HG02938 (cell line): ENCODE measurements around the gene ECE2.
A peak's percentile ranks its signal among the peaks of the same experiment; 100 is the strongest.

Experiments
- ATAC-seq: cut with Tn5 transposase; IDR thresholded peaks from one replicate; pipeline ENCODE4 v1.9.1; 2021; ENCODE audit warnings: mild to moderate bottlenecking, moderate library complexity; ENCODE audit not compliant: unreplicated experiment

ECE2 gene

DNA sequence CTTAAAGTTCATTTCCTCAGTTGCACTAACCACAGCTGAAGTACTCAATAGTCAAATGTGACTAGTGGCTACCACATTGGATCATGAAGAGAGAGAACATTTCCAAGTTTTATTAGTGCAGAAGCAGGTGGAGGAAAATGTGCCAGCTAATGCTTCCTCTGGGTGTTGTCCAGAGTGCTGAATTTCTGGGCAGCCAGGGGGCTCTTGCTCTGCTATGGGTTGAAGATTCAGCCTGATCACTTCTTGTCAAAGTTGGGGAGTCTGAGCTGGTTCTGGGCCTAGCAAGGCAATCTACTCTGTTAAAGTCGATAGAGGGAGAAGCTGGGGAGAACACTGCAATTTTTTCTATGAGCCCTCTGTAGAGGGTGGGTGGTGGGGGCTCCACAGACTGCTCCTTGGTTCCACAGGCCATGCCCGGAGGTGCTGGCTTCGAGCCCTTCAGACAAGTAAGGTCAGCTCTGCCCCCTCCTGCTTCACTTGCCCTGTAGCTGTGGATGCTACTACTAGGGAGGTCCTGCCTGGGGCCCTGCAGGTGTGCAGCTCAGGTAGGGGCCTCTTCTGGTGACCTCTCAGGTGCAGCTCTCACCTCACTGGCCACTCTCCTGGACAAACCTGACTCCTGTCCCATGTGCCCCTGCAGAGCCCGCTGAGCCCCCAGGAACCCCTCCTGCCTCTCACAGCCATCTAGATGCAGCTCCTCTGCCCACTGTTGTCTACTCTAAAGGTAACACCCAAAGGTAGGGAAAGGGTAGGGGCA, 35.3 kb upstream of the ECE2 start:
- no peak for ATAC-seq

DNA sequence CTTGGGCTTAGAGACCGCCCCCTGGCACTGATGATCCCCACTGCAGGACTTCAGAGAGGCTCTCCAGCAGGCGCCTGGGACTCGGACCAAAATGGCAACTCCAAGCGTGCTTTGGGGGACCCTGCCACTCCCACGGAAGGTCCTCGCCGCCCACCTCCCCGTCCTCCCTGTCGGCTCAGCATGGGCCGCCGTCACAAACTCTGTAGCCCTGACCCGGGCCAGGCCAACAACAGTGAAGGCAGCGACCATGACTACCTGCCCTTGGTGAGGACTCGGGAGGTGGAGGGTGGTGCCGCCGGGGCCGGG, 34.7 kb upstream of the ECE2 start:
- ATAC-seq = no peak

DNA sequence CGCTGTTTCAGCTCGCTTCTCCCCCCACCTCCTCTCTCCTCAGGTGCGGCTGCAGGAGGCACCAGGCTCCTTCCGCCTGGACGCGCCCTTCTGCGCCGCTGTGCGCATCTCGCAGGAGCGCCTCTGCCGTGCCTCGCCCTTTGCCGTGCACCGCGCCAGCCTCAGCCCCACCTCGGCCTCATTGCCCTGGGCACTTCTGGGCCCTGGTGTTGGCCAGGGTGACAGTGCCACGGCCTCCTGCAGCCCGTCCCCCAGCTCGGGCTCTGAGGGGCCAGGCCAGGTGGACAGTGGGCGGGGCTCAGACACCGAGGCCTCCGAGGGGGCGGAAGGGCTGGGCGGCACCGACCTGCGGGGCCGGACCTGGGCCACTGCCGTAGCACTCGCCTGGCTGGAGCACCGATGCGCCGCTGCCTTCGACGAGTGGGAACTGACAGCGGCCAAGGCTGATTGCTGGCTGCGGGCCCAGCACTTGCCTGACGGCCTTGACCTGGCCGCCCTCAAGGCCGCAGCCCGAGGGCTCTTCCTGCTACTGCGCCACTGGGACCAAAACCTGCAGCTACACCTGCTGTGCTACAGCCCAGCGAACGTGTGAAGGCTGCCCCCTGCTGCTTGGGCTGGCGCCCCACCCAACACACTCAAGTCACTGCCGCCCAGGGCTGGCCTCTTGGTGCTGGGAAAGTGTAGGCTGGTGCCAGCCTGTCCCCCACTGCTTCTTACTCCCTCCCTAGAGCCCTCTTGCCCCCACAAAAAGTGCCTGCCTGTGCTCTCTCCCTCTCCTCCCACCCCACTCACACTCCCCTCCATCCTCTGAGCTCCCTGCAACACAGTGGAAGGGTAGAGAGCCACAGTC, 34.1 kb upstream of the ECE2 start:
- ATAC-seq = no peak

DNA sequence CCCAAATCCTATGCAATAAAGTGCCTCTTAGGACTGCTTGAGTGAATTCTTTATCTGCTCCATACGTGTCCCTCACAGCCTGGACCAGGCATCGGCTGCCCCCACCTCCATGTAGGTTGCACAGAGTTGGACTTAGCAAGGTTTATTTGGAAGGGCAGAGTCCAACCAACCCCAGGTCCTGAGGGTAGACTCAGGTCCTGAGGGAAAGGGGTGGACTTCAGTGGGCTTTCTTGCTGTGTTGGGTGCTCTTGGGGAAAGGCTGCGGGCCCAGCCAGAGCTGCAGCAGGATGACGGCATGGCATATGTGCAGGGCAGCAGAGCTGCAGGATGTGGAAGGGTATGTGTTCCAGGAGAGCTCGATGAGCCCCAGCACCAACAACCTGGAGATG, 33.5 kb upstream of the ECE2 start:
- no peak for ATAC-seq

DNA sequence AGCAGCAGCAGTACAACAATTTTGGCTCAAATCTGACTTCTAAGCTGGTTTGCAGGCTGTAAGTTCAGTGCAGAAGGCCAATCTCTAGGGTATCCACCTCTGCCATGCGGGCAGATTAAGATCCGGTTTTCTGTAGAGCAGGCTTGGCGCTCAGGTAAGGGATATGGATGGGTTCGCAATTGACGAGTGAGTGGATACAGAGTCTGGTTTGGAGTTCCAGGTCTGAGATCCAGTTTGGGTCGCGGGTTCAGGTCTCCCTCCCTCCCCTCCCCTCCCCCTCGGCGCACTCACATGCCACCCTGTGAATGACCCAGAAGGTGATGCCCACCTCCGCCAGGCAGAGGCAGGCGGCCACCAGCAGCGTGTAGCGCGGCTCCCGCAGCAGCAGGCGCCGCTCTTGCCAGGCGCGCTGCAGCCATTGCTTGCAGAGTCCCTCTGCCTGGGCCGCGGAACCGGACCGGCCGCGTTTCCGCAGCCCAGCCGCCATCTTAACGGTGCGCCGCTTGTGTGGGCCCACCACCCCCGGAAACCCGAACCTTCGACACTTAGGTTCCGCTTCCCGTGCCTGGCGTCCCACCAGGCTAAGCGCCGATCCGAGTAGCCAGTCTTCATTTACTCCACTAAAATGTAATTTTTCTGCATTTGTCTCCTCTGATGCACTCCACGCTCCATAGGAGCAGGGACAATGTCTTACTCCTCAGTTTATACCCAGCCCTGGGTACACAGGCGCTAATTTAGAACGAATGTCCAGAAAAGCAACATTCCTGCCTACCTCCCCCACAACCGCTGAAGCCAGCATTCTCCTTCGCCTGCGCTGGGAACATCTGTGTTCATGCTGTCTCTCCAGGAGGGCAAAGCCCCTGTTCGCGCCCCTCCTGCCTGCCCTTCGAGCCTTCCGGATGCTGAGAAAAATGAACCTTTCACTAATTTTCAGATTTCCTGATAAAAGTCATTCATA, 27.1 kb upstream of the ECE2 start, which contains the start of gene ALG3:
ALG3 (minus strand) TSS at position 509 of the 958 bp plus-strand sequence; CDS start at position 487, 22 bp downstream.
- ATAC-seq = peak; percentile 36

DNA sequence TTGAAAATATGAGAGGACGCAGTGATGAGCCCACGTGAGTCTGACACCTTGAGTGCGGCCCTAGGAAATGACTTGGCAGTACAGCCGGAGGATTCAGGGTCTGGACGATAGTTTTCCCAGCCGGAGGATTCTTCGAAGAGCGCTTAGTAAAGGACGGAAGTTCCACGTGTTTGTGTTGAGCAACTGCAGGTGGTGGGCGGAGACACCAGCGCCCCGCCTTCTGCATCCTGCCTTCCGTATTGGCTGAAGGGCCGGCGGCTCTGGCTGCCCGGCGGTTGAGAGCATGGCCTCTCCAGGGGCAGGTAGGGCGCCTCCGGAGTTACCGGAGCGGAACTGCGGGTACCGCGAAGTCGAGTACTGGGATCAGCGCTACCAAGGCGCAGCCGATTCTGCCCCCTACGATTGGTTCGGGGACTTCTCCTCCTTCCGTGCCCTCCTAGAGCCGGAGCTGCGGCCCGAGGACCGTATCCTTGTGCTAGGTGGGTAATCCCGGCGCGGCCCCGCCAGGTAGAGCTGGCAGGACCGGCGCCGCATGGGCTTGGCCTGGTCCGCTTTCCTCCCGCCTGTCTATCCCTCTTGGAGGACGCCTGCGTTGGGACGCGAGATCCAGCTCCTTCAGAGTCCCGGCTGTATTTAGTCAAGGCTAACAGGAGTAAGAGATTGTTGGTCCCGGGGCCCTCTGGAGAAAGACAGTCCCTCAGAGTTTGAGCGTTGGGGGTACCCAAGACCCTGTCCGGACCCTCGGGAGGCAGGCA, 26.2 kb upstream of the ECE2 start, which contains the start of gene EEF1AKMT4:
EEF1AKMT4 (plus strand) TSS at position 261 of the 755 bp plus-strand sequence; CDS start at position 284, 23 bp downstream.
- ATAC-seq = peak; percentile 81

DNA sequence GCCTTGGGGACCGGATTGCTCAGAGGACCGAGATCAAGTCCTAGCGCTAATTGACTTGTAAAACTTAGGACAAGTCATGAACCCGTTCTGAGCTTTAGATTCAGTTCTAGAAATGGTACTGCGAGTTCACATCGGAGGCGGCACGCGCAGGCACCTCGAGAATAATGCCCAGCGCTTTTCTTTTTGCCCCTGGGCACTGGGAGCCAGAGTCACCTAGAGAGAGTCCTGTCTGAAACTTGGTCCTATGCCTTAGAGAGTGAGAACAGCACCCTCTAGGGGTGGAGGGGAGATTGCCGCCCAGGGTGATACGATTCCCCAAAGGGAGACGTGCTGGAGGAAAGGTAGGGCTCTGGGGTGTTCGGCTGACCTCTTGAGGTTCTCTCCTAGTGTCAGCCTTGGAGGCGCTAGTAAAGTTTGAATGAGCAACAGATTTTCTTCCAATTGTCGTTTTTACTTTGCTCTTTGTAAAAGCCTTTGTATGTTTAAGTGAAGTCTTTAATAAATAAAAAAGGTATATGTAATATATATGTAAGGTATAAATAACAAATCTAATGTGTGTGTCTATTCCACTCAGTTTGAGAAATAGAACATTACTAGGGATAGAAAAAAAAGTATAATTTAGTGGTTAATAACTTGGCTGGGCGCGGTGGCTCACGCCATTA, 25.5 kb upstream of the ECE2 start:
- ATAC-seq = peak; percentile 63

DNA sequence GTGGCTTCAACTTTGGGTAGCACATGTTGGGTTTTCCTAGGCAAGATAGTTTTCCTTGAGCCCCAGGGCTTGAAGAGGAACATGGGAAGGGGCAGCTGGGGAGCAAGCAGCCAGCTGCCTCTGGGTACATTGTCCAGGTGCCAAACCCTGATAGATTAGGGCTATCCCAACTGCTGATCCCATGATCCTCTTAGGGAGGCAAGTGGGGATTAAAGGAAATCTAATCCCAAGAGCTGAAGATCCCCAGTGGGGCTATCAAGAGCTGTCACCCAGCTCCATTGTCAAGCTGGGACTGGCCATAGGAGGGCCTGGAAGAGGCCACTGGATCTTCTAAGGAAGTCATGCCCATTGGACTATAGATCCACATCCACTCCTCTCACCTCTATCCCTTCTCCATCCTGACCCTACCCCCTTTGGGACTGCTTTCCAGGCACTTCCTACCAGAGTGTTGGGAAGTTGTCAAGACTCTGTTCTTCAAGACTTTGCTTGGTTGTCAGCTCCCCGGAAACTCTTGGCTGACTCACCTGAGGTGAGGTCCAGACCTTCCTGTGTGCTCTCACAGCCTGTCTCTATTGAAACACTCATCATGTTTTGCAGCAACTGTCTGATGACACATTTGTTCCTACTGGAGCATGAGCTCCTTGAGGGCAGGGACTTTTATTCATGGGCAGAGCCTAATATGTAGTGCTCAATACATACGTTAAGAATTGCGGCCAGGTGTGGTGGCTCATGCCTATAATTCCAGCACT, 20.4 kb upstream of the ECE2 start:
- ATAC-seq = no peak

DNA sequence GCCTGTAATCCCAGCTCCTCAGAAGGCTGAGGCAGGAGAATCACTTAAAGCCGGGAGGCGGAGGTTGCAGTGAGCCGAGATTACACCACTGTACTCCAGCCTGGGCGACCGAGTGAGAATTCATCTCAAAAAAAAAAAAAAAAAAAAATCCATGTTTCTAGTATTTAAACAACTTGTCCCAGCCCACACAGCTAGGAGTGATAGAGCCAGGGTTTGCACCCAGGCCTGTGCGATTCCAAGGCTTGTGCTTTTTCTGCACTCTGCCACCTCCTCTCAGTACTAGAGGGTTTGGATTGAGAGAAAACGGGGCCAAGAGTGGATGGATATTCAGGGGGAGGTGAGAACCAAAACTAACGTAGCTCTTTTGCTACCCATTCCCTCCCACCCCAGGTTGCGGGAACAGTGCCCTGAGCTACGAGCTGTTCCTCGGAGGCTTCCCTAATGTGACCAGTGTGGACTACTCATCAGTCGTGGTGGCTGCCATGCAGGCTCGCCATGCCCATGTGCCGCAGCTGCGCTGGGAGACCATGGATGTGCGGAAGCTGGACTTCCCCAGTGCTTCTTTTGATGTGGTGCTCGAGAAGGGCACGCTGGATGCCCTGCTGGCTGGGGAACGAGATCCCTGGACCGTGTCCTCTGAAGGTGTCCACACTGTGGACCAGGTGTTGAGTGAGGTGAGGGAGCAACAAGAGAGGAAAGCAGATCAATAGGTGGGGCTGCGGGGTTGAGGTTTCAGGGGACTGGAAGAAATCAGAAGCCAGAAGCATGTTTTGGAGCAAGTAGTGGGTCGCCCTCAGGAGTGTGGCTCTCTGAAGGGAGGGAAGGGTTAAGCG, 18.5 kb upstream of the ECE2 start:
- no peak for ATAC-seq

DNA sequence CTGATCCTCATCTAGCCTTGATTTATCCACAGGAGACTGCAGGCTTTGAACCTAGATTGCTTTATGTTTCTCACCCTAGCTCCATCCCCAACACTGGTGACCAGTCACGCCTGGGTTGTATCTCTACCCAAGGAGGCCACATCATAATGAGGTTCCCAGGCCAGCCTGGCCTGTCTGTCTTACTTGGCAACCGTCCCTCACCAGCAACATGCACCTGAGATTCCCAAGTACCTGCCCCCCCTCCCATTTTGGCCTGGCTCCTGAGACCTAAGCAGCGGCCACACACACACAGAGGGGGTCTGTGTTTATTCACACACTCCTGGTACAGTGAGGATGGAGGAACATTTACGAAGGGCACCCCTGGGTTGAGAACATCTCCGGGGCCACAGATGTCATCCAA, 16.9 kb upstream of the ECE2 start:
- ATAC-seq = no peak

DNA sequence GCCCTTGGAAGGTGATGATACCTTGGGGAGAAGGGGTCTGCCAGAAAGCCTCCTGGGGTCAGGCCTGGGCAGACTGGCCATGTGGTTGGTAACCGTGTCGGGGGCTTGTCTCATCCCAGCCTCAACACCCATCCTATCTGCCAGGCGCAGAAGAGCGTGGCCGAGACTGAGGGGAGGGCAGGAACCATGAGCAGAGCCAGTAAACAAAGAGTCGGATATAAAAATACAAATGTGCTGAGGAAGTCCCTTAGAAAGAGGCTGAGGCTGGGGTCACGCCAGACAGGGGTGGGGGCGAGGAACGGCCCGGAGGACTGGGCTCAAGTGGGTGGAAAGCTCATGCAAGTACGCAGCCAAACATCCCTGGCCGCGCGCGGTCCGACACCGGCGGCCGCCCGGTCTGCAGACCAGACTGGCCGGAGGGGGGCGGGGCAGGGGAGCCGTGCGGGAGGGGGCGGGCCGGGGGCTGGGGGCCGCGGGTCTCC, 16.4 kb upstream of the ECE2 start:
- no peak for ATAC-seq

DNA sequence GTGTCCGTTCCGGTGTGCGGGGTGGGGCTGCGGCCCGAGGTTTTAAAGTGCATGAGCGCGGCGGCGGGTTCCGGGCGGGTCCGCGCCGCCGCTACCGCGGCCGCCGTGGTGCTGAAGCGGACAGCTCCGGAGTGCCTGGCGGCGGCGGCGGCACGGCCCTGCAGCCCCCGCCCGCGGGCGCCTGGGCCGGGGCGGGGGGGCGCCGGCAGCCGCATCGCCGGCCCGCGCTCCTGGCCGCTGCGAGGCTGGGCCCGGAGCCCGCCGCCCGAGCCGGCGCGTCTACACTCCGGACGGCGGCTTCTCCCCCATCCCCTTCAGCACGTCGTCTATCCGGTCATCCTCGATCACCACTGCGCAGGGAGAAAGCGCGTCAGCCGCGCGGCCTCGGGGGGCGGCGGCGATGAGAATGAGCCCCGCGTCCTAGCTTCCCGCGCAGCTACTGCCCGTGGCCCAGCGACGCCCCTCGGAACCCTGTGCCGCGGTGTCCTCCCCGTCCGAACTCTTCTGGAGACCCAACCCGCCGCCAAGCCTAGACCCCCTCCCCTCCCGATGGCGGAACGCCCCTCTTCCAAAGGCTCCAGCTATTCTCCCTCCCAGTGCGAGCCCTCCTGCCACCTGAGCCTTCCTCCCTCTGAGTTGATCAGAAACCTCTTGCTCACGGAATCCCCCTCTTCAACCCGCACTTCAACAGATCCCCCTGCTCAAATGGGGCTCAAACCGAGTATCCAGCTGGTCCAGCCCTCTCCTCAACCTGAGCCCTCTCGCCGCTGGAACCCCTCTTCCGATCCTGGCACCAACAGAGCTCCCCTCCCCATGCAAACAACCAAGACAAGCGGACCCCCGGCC, 15.7 kb upstream of the ECE2 start:
- no peak for ATAC-seq

DNA sequence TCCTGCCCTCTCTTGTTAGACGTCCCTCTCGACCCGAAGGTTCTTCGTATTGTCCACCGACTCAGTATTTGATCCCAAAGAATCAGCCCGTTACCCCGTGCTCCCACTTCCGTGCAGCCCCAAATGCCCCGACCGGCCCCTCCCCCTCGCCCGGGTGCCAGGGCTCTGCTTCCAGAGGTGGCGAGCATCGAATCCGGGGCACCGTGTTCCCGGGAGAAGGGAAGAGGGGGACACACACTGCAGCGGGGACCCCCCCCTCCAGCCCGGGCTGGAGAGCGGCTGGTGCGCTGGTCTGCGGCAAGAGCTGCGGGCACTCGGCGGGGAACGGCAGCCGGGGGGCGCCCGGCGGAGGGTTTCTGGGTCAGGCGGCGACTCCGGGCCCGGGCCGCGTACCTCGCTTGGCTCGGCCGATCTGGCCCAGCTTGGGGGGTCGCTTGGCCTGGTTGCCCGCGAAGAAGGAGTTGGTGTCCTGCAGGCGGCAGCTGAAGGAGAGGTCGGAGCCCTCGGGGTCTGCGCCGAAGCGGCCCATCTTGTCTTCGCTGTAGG, 15.0 kb upstream of the ECE2 start:
- ATAC-seq = no peak

DNA sequence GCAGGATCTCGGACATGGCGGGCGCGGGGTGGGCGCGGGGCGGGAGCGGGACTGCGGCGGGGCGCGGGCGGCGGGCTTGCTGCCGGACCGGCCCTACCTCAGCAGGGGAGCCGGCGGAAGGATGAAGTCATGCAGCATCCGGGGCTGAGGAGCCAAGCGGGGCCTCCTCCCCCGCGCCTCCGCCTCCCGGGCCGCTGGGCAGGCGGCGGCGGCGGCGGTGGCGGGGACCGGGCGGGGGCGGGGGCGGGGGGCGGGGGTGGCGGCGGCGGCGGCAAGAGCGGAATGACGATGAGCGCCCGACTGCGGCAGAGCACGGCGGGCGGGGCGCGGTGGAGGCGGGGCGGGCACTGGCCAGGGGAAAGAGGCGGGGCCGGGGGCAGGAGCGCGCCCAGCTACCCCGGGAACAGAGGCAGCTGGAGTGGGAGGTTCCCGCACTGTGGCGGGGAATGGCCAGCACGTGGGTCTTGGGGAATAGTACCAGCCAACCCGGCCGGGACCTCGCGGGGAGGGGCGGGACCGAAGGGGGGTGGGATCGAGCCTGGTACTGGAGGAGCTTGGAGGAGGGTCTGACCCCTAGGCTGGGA, 14.5 kb upstream of the ECE2 start, which contains the start of gene CAMK2N2:
CAMK2N2 (minus strand) TSS at position 284 of the 584 bp plus-strand sequence; CDS start at position 16, 268 bp downstream.
- no peak for ATAC-seq

DNA sequence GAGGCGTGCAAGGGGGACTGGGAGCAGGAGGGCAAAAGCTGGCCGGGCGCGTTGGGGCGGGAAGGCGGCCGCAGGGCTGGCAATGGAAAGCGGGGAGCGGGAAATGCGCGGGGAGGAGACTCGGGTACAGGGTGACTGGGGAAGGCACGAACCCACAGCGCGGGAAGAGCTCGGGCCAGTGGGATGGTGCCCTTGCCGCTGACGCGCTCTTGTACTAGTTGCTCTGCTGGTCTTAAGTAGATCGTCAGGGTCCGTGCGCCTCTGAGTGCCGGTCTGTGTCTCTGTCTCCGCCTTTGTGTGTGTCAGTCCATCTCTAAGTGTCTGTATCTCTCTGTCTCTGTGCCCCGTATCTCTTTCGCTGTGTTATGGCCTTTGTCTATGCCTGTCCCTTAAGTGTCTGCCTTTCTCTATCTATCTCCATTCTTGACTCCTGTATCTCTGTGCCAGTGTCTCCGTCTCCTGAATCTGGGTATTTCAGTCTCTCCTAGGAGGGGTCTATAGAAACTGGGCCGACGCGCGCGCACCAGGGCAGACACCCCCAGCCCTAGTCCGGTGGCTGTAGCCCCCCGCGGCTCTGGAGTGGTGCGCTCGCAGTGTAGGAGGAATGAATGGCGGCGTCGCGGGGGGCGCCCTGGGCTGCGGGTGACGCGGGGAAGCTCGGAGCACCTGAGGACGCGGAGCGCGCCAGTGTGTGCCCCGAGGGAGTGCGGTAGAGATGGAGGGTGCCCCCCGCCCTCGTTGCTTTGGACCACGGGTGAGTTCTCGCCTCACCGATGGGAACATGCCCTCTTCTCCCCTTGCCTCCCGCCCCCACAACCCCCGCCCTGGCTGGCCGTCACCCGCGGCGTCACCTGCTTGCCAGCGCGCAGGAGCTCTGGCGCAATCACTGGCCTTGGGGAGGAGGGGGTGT, 13.7 kb upstream of the ECE2 start:
- no peak for ATAC-seq
